H7 (cell line): ENCODE results near the gene SLC2A13. TPM values are rescaled to one million over a fixed set of nuclear protein-coding genes. Genes with fewer than 3 reads are reported as not detected.
A peak's percentile ranks its signal among the peaks of the same experiment; 100 is the strongest.
"Not testable (repeated sequence)": the region's sequence is repeated elsewhere in the genome, so short reads cannot be mapped to it uniquely, and the experiment has no call there.

Source experiments
- DNase-seq: peaks from one replicate; pipeline ENCODE4 v3.0.0; 2012
- H3K27me3 ChIP-seq: 2 replicates; pipeline ENCODE4 v1.6.0; 2011; ENCODE audit warnings: mild to moderate bottlenecking, low read length; ENCODE audit not compliant: control insufficient read depth, insufficient read depth
- H3K36me3 ChIP-seq: replicated peaks from 2 replicates; pipeline ENCODE4 v1.5.1; 2011; ENCODE audit warnings: low read length; ENCODE audit not compliant: control insufficient read depth, insufficient read depth
- H3K4me3 ChIP-seq: 2 replicates; pipeline ENCODE4 v1.5.1; 2011; ENCODE audit warnings: low read depth, mild to moderate bottlenecking, control low read depth, low read length, moderate library complexity; ENCODE audit not compliant: insufficient read depth
- total RNA-seq: library from RNA; depleted of rRNA; stranded (reverse); fragments of >200 nt; shearing (Covaris generic); gene quantifications from 2 replicates; pipeline ENCODE4 v1.2.3, GENCODE V29; 2014

The SLC2A13 gene
- total RNA-seq, 1 experiment from 2014 or later = 13.8 TPM

DNA sequence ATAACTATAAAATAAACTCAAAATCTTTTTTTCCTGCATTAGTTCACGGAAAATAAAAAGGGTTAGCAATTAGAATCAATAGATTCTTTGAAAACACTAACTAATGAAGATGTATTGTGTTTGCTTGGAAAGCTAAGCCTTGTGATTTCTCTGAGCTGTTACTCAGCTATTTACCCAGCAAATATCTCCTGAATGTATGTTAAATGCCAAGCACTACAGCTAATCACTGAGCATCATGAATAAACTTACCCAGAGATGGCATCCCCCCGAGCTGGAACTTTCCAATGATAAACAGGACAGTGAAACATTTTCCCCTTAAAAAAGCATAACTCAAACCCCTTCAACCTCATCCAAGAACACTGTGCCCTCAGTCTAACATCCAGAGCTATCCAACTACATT, 71.2 kb downstream of the SLC2A13 start:
- H3K36me3 ChIP-seq = no peaks in the 10 kb centered on the region
- no peak overlapping the region for H3K4me3 ChIP-seq
- no peaks in the 10 kb centered on the region for H3K27me3 ChIP-seq
- DNase-seq = no peak

DNA sequence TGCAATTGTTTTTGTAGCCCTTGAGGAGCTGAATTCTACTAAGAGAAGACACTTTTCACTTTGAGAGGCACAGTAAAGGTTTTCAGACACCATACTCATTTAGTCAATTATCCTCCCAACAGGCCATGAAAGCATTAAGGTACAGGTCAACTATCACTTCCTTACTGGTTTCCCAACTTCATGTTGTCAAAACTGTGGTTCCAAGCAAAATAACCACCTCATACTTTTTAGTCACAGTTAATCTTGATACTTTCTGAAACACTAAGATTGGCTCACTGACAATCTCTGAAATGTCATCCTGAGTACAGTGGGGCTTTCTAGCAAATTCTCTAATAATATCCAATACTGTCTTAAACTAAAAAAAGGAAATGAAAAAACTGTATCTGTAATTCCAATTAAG, 71.7 kb downstream of the SLC2A13 start:
- no peaks in the 10 kb centered on the region for H3K36me3 ChIP-seq
- H3K27me3 ChIP-seq = no peaks in the 10 kb centered on the region
- H3K4me3 ChIP-seq = no peak overlapping the region
- DNase-seq = no peak

DNA sequence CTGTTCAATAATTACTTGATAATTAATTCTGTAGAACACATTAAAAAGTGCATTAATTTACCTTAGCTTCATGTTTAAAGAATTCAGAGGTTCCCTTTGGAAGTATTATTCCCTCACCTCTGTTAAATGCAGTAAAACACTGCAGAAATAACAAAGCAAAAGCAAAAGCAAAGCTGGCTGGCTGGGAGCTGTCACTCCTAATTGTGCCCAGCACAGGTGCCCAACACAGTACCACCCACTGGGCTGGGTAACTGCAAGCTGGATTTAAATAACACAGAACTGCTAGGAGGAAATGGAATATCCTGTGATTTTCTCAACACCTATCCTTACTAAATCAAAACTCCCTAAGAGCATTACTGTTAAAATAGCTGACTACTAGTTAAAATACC, 72.6 kb downstream of the SLC2A13 start:
- Histone ChIP-seq H3K27me3 (no peaks in the 10 kb centered on the region), H3K36me3 (no peaks in the 10 kb centered on the region), H3K4me3 (no peak overlapping the region)
- peak; percentile 3 for DNase-seq

DNA sequence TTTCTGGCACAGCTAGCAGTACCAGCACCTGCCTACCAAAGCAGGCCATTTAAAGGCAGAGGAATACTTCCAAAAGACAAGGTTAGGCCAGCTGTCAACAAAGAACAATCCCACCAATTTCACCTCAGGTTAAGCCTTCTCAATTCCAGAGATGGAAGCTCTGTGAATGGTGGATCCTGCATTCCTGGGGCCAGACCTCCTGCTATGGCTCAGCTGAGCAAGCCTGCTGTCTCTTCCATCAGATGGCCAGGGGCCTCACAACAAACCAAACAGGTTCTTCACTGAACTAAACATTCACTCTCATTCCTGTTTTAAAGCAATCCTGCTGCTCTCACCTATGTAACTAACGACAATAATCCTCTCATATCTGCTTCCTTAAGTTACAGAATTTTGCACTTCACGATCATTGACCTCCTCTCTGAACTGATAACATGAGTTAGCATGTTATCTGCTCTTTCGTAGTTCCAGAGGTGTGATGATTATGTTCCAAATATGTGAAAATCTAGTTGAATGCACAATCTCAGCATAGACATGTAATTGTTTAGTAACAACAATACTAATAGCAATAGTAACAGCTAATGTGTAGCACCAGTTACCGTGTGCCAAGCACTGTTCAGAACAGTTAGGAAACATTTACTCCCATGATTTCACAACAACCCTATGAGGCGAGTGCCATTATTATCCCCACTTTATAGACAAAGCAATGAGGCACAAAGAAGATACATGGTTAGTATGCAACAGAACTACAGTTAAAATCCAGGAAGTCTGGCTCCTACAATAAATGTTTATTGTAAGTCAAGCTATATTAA, 73.2 kb downstream of the SLC2A13 start:
- no peaks in the 10 kb centered on the region for H3K36me3 ChIP-seq
- no peaks in the 10 kb centered on the region for H3K27me3 ChIP-seq
- peak; percentile 19 for DNase-seq
- no peak overlapping the region for H3K4me3 ChIP-seq

GRCh38 chr12:40031965-40032364, 73.9 kb downstream of the SLC2A13 start:
- no peak for DNase-seq
- H3K36me3 ChIP-seq = no peaks in the 10 kb centered on the region; the same call in 1 of the 2 replicates
- no peaks in the 10 kb centered on the region for H3K27me3 ChIP-seq
- H3K4me3 ChIP-seq = no peak overlapping the region

GRCh38 chr12:40030970-40031369, 74.9 kb downstream of the SLC2A13 start:
- H3K27me3 ChIP-seq, H3K4me3 ChIP-seq: not testable (repeated sequence)

DNA sequence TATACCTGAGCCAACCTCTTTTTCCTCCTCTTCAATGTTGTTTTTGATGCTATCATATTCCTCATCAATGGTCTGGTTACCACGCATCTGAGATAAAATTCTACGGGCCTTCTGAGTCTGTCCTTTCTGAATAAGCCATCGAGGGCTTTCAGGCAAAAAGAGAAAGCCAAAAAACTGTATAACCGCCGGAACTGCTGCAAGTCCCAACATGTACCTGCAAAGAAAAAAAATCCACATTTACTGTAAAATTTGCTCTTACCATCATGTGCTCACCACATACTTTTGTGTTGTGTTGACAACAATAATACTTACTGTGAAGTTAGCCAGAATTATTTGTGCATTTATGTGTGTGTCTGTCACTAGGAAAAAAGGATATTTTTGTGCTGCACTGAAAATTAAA, 77.6 kb downstream of the SLC2A13 start:
- no peaks in the 10 kb centered on the region for H3K27me3 ChIP-seq
- no peaks in the 10 kb centered on the region; the same call in 1 of the 2 replicates for H3K36me3 ChIP-seq
- no peak for DNase-seq
- no peak overlapping the region for H3K4me3 ChIP-seq

More at GRCh38 chr12:40030970-40031369, 74.9 kb downstream of the SLC2A13 start:
- H3K36me3 ChIP-seq, DNase-seq: not testable (repeated sequence)

DNA sequence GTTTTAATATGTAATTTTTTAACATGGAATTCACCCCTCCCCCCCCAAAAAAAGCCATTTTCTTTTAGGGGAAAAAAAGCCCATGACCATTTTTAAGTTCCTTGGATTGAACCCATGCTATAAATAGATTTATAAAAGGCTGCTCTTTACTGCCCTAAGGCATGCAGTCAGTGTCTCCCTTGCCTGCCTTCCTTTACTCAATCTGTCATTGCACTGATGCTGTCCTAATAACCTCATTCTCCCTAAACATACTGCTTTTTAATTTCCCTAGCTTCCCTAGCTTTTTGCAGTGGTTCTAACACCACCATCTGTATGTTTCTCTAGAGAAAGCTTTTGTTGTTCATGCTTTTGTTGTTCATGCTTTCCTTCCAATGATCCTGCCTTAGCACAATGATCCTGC, 83.0 kb downstream of the SLC2A13 start:
- Histone ChIP-seq H3K36me3 (no peaks in the 10 kb centered on the region; the same call in 1 of the 2 replicates), H3K27me3 (no peaks in the 10 kb centered on the region), H3K4me3 (no peak overlapping the region)
- no peak for DNase-seq

GRCh38 chr12:40020261-40020691, 85.6 kb downstream of the SLC2A13 start:
- no peaks in the 10 kb centered on the region for H3K27me3 ChIP-seq
- no peak overlapping the region for H3K4me3 ChIP-seq
- H3K36me3 ChIP-seq = no peaks in the 10 kb centered on the region
- no peak for DNase-seq

GRCh38 chr12:40017488-40017887, 88.4 kb downstream of the SLC2A13 start:
- Histone ChIP-seq H3K27me3 (no peaks in the 10 kb centered on the region), H3K36me3 (no peaks in the 10 kb centered on the region), H3K4me3 (no peak overlapping the region)
- DNase-seq = no peak

DNA sequence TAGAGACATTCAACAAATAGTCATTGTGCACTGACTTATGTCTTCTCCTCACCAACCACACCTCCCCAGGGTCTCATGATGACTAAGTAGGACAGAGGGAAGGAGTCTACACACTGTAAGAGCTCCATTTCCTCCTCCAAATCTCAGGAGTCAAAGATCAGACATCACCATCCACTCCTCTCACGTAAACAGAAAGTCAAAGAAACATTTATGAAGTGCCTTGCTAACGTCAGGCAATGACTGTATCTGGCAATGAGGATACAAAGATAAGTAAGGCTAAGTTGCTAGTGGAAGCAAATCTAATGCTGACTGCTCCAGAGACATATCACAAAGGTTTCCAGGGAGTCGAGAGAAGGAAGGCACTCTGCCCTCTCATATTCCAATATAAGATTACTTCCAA, 88.9 kb downstream of the SLC2A13 start:
- no peak for DNase-seq
- no peaks in the 10 kb centered on the region for H3K36me3 ChIP-seq
- no peaks in the 10 kb centered on the region for H3K27me3 ChIP-seq
- H3K4me3 ChIP-seq = no peak overlapping the region

DNA sequence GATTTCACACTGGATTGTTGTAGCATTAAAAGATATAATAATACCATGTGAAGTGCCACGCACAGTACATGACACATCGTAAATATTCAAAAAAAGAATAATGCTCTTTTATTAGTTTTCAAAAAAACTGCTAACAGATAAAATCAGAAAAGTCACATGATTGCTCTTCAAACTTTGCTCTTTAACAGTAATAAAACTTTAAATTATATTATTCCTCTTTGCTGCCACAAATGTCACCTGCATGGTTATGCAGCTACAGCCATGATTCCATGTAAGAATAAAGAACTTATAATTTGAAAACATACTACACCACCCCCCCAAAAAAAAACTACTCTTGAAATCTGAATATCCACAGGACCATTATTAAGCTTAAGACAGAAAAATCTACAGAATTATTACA, 90.0 kb downstream of the SLC2A13 start:
- H3K27me3 ChIP-seq = no peaks in the 10 kb centered on the region
- H3K36me3 ChIP-seq = no peaks in the 10 kb centered on the region
- no peak for DNase-seq
- no peak overlapping the region for H3K4me3 ChIP-seq

GRCh38 chr12:40015345-40015744, 90.5 kb downstream of the SLC2A13 start:
- no peak for DNase-seq
- Histone ChIP-seq H3K27me3 (no peaks in the 10 kb centered on the region), H3K4me3 (no peak overlapping the region), H3K36me3 (no peaks in the 10 kb centered on the region)

DNA sequence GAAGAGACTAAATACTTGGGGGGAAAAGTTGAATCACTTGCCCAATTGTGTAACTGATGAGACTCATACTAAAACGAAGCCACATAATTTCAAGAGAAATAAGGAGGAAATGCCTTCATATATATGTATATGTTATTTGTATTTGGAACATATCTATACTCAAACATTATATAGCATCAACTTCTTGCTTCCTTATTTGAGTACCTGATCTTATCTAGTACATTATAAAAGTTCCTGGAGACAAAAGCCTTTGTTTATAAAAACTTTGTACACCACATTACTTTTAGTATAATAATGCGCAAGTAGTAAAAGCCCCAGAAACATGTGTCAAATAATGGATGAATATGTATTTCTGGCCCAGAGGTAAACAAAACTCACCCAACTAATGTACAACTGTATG, 92.0 kb downstream of the SLC2A13 start:
- Histone ChIP-seq H3K36me3 (no peaks in the 10 kb centered on the region), H3K4me3 (no peak overlapping the region), H3K27me3 (no peaks in the 10 kb centered on the region)
- DNase-seq = no peak

- Histone ChIP-seq H3K27me3 (no peaks in the 10 kb centered on the region), H3K4me3 (no peak overlapping the region), H3K36me3 (no peaks in the 10 kb centered on the region)
- DNase-seq = no peak
These were observed 92.6 kb downstream of the SLC2A13 start for GRCh38 chr12:40013292-40013691.
